OCI-M2 (cell line): Measurements from ENCODE around the gene KRT84.

Experiments
- DNase-seq: peaks from one replicate; lab custom pipeline; 2025; ENCODE audit not compliant: unreplicated experiment; lab: John Stamatoyannopoulos, UW

The KRT84 gene, protein sequence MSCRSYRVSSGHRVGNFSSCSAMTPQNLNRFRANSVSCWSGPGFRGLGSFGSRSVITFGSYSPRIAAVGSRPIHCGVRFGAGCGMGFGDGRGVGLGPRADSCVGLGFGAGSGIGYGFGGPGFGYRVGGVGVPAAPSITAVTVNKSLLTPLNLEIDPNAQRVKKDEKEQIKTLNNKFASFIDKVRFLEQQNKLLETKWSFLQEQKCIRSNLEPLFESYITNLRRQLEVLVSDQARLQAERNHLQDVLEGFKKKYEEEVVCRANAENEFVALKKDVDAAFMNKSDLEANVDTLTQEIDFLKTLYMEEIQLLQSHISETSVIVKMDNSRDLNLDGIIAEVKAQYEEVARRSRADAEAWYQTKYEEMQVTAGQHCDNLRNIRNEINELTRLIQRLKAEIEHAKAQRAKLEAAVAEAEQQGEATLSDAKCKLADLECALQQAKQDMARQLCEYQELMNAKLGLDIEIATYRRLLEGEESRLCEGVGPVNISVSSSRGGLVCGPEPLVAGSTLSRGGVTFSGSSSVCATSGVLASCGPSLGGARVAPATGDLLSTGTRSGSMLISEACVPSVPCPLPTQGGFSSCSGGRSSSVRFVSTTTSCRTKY

DNA sequence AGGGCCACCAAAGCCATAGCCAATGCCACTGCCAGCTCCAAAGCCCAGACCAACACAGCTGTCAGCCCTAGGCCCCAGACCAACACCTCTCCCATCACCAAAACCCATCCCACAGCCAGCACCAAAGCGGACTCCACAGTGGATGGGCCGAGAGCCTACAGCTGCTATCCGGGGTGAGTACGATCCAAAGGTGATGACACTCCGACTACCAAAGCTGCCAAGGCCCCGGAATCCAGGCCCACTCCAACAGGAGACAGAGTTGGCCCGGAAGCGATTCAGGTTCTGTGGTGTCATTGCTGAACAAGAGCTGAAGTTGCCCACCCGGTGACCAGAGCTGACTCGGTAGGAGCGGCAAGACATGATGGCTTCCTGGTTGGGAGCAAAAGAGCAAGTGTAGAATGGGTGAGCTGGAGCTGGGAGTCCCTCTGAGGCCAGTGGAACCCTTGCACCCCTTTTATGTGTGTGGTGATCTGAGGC lies at the start of gene KRT84:
KRT84 (minus strand) TSS at position 427 of the 477 bp plus-strand sequence; CDS start at position 360, 67 bp downstream.
- DNase-seq, result no peak

DNA sequence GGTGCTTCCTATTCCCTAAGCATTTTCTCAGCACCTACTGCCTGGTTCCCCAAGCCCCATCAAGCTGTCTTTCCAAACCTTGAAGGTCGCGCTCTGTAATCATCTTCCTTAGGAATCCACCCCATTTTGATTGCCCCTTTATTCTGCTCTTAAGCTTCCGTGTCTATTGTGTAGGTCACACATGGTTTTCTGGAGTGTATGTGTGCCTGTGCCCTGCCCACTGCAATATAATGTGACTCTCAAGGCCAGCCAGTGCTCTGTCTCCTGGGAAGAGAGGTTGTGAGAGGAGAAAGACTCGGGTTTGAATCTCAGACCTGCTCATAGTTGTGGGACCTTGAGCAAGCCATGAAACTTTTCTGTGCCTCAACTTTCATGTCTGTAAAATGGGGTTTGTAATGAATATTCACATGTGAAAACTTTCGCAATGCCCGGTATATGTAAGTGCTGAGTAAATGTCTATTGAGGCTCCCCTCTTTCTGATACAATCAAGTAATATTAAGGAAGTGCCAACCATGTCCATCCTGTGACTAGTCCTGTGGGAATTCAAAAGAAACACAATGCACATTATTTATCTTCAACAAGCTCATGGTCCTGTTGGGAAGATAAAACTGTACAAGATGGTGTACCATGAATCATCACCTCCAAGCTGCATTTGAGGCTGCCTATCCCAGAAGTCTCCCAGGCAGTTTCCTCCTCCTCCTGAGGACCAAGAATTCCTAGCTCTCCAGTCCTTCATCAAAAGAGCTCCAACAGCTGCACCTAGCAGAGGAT lies 49.5 kb upstream of the KRT84 start:
- DNase-seq, result no peak

DNA sequence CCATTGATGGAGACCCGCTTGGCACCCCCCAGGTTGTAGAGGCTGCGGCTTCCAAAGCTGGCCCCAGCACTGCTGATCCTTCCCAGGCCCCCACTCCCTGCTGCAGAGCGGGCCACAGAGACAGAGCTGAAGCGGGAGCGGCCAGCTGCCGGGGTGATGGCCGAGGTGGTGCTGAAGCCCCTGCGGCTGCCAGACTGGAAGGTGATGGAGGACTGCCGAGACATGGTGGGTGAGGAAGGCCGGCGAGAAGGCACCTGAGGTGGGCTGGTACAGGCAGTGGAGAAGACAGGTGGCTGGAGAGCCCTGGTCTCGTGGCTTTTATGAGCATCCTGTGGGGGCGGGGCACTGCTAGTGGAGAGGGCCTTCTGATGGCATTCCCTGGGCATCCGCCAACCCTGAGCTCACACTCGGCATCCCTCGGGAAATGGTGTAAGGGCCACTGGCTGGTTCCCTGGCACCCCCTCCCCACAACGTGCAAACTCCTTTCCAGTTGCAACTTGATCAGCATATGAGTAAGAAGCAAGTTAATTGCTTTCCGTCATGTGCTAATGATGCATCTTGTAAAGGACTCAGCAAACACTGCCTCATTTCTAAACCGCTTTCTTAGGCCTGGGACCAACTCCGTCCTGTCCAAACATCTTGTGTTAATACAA lies 48.8 kb upstream of the KRT84 start, which contains the start of gene KRT75:
KRT75 (minus strand) TSS at position 291 of the 653 bp plus-strand sequence; CDS start at position 224, 67 bp downstream.
- no peak for DNase-seq

DNA sequence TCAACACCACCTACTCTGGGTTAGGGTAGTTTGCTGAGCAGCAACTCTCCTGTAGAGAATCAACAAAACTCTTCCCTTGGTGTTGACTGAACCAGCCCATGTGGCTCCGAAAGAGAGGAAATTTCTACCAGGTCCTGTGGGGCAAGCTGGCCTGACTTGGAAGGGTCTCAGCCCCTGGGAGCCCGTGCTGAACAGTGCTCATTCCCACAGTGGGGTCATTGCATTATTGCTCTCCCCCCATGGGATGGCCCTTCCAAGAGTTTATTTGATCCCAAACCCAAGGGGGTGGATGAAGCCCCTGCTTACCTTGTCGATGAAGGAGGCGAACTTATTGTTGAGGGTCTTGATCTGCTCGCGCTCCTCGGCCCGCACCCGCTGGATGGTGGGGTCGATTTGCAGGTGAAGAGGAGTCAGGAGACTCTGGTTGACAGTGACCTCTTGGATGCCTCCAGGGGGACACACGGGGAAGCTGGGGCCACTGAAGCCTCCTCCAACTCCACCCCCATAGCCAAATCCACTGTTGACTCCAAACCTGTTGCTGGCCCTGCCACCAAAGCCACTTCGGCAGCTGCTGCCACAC lies 48.1 kb upstream of the KRT84 start:
- DNase-seq, result no peak

DNA sequence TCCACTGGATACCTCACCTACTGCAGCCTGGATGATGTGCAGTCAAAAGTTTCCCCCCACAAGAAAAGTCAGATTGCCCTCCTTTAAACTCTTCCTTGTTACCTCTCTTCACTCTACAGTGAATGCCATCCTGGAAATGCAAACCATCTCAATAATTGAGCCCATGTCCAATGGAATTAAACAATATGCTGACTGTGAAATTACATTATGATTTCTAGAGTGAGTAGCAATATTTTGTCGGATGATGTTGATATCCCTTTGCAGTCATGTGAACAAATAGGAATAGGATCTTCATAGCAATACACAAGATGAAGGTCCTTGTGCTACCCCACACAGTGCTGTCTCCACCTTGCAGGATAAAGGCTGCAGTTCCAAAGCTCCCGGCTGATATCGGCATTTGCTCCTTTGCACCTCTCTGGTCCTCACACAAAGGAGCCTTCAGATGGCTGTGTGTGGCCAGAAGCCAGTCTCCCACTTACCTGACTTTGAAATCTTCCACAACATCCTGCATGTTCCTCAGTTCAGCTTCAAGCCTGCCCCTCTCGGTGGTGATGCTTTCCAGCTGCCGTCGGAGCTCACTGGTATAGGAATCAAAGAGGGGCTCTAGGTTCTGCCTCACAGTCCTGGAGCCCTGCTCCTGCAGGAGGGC lies 47.2 kb upstream of the KRT84 start:
- no peak for DNase-seq

DNA sequence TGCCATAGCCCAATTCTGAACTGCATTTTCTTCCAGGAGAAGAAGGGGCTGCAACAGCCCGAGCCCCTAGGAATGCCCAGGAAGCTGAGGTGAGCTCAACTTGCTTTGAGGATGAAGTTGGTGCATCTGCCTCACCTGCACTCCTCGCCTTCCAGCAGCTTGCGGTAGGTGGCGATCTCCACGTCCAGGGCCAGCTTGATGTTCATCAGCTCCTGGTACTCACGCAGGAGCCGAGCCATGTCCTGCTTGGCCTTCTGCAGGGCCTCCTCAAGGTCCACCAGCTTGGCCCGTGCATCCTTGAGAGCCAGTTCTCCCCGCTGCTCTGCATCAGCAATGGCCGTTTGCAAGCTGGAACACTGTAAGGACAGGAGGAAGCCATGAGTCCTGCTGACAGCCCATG lies 42.7 kb upstream of the KRT84 start:
- DNase-seq, result no peak

DNA sequence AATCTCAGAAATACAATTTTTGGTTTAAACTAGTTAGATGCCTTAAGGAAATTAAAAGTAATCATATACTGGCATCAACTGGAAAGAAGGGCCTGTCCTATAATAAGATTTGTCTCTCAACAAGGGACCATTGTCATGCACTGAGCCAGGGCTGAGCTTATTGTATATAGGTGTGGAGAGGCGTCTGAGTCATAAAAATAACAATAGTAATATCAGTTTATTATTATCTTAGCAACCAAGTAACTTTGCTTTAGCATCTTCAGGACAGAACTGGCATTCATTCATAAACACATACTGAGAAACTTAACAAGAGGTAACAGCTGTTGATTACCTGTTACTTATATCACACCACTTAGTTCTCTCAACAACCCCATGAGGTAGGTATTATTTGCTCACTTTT lies 41.6 kb upstream of the KRT84 start:
- no peak for DNase-seq

DNA sequence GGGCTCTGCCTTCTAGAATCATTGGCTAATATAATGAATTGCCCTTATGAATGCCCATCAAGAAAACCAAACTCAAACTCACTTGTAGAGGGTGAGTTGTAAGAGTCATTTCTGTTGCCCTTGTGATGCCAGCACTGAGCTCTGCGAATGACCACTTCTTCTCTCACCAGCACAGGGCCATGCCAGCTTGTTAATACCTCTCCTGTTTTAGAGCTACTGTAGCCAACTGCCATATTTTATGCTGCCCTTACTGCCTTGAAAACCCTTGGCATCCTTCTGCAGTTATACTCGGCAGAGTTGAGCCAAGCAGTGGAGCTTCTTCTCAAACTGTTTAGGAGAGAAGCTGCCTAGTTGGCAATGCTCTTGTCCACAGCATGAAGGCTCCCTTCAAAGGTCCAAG lies 40.6 kb upstream of the KRT84 start:
- no peak for DNase-seq

DNA sequence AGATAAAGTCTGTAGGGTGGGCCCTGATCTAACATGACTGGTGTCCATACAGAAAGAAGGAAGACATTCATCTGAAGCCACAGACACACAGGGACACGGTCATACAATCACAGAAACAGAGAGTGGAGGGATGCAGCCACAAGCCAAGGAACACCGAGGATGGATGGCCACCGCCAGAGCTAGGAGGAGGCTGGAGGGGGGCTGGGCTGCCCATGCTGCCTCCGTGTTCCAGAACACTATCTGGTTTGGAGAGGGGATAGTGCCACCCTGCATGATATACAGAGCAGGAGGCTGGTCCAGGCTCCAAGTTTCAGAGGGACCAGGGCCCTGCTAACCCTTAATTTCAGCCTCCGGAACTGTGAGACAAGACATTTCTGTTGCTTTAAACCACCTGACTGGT lies 40.0 kb upstream of the KRT84 start:
- no peak for DNase-seq

DNA sequence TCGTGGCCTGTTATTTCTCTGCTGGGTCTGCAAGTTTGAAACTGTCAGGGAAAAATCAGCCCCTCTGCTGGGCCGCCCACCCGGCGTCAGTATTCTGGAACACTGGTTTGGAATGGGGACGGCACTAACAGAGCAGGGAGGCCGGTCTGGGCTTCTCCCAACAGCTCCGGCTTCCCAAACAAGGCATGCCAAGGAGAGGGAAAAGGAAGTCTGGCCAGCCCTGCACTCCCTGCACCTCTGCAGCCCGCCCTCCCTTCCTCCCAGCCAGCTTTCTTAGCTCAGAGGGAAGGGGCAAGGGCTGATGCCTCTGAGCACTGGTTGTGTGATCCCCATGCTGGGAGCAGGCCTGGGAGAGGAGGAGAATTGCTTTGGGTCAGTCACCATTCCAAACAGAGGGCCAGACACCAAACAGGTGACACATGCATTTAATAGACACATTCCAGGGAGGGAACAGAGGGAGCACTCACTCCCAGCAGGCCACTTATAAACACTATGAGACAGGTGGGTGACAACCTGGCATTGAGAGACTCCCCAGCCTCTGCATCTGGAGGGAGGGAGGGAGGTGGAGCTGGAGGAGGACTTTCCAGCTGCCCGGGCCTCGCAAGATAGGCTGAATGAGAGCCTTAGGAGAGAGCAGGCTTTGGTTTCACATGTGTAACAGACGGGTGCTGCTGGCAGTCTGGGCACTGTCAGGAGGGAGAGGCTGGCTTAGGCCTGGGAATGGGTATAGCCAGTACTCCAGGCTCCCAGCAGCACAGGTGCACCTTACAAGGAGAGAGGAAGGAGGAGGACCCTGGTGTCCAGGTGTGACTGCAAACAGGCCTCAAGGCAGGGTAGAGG lies 38.4 kb upstream of the KRT84 start:
- no peak for DNase-seq

DNA sequence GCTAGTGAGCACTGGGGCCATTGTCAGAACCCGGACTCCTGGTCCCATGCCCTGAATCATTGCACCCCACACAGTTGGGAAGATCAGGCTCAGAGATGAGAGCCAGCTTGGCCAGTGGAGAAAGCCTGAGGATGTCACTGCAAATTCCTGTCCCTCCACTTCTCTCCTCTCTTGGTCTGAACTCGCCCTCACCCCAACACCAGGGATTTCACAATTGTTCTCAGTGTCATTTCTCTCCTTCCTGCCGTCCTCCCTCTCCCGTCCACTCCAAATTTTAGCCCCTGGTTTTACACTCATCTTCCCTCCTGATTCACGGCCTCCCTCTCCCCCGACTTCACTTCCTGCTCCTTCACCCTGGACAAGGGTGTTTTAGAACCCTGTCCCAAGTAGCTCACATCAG lies 37.6 kb upstream of the KRT84 start:
- DNase-seq, result no peak

DNA sequence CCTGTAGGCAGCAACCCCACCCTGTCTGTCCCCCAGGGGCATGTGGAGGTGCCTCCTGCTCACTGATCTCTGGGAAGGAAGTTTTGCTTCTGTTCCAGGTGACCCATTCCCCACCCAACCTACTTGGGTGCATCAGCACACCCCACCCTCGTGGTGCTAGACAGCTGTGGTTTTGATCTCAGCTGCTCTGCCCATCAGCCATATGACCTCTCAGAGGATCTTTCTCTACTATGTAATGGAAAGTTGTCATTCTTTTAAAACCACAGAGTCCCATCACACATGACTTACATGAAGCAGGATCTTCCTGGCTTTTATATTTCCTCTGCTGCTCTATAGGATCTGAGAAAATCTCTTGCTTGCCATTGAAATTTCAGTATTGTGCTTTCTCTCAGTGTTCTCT lies 34.2 kb upstream of the KRT84 start:
- DNase-seq, result no peak

DNA sequence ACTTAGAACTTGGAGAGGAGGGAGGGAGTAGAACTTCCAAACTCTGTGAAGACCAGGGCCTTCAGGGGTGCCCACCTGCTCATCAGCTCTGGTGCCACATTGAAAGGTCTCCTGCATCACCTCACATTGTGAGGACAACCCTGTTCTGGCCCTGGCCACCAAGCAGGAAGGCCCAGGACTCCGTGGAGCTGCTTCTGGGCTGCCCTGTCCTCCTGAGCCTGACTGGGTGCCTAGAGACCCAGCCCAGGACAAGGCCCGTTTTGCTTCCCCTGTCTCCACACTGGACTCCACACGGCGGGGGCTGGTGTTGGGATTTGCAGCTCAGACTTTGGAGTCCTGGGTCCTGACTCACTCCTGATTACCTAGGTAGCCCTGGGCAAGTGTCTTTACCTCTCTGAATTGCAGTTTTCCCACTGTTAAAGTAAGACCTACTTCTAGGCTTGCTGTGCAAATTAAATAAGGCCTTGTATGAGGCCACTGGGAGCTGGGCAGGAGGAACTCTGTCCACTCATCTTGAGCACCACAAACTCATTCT lies 33.2 kb upstream of the KRT84 start:
- no peak for DNase-seq

DNA sequence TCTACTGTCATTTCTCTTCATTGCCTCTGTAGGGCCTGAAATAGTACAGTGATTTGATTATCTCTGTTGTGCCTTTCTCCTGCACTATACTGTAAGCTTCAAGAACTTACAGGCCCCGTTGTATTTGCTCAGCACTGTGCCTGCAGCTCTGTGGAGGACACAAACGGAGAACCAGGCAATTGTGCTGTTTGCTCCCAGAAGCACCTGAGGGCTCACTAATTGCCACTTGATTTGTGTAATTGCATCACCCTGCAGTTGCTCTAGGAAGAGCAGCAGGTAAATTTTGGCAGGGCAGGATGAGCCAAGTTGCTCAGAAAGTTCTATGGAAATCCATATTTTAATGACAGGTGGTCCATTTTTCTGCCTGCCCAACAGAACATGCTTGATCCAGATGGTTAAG lies 32.3 kb upstream of the KRT84 start:
- DNase-seq, result no peak

DNA sequence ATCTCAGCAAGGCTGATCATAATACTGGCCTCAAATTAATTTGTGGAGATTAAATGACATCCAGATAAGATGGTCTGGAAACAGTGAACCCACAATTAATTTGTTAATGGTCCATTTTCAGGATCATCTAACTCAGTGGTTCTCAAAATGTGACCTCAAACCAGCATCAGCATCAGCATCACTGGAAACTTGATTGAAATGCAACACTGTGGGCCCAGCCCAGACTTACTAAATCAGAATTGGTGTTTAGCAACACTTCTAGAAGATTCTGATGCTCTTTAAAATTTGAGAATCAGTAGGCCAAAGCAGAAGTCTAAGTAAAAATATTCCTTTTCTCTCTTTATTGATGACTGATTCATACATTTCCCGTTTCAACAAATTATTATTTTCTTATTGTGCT lies 31.3 kb upstream of the KRT84 start:
- no peak for DNase-seq

DNA sequence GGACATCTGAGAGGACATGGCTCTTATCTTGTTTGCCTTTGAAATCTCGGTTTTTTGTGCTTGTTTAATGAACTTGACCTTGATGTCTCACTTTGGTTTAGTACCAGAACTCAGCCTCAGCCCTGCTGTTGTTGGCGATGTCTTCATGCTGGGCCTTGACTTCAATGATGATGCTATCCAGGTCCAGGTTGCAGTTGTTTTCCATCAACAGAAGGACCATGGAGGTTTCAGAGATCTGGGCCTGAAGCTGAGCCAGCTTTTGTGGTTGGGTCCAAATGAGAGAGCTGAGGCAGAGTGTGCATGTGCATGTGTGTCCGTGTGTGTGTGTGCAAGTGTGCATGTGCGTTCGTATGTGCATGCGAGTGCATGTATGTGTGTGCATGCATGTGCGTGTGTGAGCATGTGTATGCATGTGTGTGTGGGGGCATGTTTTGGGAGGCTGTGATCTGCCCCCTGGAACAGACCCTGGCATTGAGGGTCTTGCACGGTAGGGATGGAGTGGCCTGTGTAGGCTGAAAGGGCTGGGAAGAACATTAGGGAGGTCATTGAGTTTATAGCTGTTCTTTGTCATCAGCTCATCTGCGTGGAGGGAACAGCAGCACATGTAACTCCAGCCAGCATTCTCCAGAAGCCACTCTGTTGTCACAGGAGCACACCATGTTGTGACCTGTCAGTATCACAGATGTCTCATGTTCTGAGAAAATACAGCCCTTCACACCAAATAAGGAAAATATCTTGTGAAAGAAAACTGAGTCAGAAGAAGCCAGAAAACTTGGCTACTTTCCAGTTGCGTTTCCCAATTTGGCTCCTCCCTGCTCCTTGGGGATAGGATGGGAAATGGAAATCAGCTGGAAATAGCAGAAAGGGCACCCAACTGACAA lies 30.7 kb upstream of the KRT84 start:
- DNase-seq, result no peak

DNA sequence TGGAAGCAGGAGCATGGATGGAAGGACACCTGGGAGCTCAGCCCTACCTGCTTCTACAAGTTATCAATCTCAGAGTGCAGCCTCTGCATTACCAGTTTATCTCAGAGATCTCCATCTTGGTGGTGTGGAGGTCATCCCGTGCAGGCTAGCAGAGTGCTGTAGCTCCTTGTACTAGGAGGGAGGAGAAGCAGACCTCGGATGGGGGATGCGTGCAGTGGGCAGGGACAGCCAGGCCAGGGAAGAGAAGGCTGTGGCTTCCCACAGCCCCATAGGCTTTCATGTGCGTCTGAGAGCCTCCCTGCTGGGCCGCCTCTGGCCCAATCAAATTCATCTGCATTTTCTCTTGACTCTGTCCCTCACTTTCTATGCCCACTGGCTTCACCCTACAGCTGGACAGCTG lies 29.5 kb upstream of the KRT84 start:
- no peak for DNase-seq

DNA sequence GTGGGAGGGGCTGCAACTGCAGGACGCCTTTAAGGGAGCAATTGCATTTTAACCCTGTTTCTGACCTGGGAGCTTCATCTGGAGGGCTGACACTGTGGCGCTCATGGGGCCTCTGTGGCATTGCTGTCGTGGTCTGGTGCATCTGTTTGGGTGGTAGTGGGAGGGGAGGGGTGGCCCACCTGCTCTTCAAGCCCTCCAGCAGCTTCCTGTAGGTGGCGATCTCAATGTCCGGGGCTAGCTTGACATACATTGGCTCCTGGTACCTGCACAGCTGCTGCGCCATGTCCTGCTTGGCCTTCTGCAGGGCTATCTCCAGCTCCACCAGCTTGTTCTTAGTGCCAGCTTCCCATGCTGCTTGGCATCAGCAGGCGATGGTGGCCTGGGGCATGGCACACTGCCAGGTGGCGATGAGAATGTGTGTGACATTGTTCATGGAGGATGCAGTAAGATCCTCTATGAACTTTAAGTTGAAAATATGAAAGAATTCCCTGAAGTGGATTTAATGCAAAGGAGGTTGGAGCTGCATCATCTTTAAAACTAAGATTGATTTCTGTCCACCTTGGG lies 28.4 kb upstream of the KRT84 start:
- no peak for DNase-seq
